Activated naive CD4-positive, alpha-beta T cell (primary cell): ENCODE measurements around the gene CNN3.

Experiments used
- DNase-seq, 4 experiments: peaks; one replicate each; lab custom pipeline; 2025; lab: John Stamatoyannopoulos, UW

CNN3 gene

DNA sequence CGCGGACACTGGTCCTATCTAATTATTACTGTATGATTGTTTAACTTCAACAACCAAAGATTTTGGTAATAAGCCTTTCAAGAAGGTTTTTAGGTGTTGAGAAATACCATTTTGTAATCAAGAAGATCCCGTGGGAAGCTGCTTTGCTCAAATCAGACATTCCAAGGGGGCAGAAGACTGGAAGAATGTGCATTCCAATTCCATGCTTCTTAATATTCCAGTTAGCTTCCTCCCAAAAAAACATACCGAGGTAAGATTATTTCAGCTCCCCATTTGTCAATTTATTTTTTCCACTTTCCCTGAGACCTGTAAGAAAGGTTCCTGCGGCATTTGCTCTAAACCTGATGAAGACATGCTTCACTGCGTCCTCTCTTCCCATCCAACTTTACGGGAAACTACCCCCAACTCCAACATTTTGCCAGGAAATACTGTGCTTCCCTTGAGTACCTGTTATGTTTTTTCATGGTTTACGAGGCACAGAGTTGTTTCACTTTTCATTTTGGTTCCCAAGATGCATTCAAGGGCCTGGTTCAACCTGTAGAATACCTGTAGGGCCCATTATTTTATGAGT is 4.1 kb downstream of the CNN3 start:
- DNase-seq, result no peak

- DNase-seq, result no peak
These were observed 4.9 kb downstream of the CNN3 start for GRCh38 chr1:94921977-94922376.

- no peak for DNase-seq
These were observed 6.8 kb downstream of the CNN3 start for GRCh38 chr1:94920061-94920460.

- DNase-seq, result no peak
These were observed 7.5 kb downstream of the CNN3 start for GRCh38 chr1:94919241-94920030.

- no peak for DNase-seq
These were observed 9.7 kb downstream of the CNN3 start for GRCh38 chr1:94917251-94917650.

DNA sequence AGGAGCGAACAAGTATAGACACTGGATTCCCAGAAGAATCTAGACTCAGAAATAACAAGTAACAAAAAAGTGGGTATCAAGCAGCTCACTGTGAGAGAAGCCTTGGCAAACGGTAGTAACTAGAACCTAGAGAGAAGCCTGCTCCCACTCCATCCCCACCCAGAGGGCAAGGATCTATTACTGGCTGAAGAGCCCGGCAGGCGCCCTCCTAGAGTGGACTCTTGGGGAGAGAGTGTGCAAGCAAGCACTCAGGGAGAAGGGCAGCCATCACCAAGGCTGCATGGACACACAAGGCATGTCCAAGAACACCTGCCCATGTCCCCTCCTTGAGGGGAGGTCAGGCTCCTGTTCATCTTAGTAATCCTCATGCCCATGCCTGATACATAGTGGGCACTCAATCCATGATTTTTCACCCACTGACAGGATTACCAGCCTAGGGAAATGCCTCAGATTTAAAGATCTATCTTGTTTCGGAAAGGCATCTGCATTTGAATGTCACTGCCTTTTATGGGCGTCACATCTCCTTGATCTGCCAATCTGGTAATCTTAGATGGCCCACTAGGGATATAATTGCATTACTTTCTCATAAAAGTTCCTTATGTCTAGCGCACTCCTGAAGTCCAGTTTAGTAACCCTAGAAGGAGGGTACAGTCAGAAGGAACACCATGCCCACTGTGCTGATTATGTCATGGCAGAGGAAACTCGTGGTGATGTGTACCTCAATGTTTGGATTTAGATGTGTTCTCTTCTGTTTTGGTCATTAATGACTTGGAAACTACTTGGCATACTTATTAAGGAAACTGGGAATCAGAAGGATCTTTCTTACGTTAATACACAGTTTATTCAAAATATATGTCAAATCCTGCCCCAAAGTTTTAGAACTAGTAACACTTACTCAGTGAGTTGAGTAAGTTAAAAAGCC is 14.4 kb downstream of the CNN3 start:
- DNase-seq, result no peak

- DNase-seq, result no peak
These were observed 17.4 kb downstream of the CNN3 start for GRCh38 chr1:94909486-94909885.

GRCh38 chr1:94908965-94909364 is 17.9 kb downstream of the CNN3 start:
- DNase-seq, result no peak

GRCh38 chr1:94908190-94908589 is 18.7 kb downstream of the CNN3 start:
- no peak for DNase-seq

- DNase-seq, result no peak
These were observed 19.8 kb downstream of the CNN3 start for GRCh38 chr1:94907136-94907535.

DNA sequence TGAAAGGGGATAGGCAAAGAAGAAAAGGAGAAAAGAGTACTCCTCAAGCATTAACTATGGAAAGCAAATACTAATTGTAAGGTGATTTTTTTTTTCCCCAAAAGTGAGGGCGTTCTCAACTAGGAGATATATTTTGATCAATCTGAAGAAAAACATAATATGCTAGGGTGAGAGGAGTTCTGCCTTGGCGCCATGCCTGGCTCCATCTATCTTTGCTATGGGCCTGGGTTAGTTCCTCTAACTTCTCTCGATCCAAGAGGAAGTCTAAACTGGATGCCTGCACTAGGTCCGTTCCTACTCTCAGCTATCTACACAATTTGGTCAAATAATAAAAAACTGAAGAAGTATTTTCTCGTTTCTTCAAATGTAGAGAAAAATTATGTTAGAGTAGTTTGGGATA is 20.5 kb downstream of the CNN3 start:
- no peak for DNase-seq

GRCh38 chr1:94905207-94905606 is 21.7 kb downstream of the CNN3 start:
- DNase-seq, result no peak

DNA sequence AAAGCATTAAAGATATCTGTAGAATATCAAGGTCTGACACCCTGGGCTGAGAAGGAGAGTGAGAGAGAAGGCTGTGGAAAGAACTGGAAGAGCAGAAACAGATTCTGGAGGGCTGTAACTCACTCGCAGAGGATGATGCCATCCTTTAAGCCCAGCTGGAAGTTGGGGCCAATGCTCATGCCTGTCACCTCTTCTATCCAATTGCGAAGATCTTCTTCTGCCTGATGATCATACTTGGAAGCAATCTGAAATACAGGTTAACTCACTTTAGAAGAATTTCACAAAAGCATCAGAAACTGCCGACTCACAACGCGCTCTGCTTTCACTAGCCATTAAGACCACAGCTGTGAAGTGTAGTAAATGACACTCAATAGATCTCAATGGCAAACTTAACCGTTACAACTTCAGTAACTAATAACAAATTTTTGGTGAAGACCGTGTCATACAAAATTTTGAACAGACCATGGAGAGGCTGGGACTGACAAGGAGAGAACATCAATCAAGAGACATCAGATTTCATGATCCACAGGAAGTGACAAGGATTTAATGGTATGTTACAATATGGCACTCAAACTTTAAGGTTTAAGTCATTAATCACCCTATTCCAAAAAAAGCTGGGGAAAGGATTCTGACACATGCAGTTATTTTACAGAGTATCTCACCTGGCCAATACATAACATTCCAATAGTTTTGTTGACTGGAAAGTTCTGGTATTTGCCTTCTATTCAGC is 23.5 kb downstream of the CNN3 start:
- DNase-seq, result no peak

GRCh38 chr1:94901841-94902240 is 25.1 kb downstream of the CNN3 start:
- no peak for DNase-seq

GRCh38 chr1:94899756-94900155 is 27.2 kb downstream of the CNN3 start:
- no peak for DNase-seq

GRCh38 chr1:94898491-94899385 is 28.2 kb downstream of the CNN3 start:
- DNase-seq, result no peak

DNA sequence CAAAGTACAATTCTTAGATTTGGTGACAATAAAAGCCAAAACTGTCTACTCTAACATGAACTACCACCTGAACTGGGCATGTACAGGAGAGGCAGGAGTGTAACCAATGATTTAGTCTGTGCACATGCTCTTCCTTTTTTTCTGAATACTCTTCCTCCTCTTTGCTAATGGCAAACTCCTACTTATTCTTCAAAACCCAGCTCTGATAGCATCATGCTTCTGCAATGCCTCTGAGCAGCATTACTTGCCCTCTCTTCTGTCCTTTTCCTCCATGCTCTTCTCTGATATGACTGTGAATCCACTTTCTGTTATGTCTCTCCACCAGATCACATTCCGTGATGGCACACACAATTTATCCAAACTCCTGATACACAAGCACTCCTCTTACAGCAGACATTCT is 31.4 kb downstream of the CNN3 start:
- no peak for DNase-seq

DNA sequence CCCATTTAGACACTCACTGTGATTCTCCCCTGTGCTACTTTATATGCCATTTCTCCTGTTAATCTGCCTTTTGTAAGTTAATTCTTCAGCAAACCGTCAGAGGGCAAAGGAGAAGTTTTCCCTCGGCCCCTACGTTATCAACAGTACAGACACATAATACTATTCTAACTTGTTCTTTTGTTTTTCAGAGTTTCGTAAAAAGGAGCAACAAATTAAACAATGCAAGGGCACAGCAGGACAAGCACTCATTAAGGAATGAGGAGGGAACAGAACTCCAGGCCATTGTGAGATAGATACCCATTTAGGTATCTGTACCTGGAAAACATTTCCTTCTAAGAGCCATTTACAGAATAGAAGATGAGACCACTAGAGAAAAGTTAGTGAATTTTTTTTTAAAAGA is 32.3 kb downstream of the CNN3 start:
- no peak for DNase-seq

DNA sequence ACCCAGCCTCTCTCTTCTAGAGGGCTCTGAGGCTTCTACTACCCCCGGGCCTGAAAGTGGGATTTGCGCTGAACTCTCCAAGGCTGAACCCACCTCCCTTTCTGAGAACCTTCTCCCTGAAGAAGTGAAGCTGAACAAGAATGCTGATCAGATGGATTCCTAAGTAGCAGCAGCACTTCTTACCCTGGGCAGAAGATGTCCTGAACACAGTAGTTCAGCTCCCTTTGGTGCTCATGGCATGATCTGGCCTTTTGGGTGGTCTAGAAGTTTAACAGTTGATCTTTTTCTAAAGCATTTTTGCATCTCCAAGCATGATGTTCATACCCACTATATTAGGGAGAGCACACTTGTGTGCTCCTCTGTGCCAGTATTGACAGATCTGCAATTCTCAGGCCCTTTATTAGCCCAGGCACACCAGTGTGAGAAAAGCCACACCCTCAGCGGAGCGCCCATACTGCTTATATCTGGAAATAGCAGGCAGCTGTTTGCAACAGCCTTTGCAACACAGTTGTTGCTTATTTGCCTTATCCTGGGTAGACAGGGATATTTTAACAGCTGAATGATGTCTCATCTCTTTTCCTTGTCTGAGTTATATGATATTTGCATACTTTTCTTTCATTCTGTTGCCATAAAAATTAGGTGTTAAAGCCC is 34.2 kb downstream of the CNN3 start:
- DNase-seq, result no peak

DNA sequence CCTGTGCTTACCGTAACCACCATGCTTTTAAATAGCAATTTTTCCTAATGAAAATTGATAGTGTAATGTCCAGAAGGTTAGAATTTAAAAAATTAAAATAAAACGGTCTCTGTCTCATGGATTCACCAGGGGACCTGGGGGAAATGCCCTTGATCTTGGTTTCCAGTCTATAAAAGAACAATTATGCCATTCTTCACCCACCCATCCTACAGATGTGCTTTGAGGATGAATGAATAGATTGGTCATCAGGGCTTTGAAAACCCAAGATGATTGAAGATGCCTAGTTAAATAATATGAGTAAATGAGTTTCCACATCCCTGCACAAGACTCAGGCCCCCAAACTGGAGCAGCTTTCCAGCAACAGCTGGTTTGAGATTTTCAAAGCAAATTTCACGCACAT is 38.7 kb downstream of the CNN3 start:
- DNase-seq, result no peak
